ENCODE results near the gene ING5.

GRCh38 chr2:241775223-241776177, 73.7 kb downstream of the ING5 start:
- TF ChIP-seq CTCF (IDR thresholded peaks at IDR 0.05) (no peak), POLR2A (IDR thresholded peaks at IDR 0.05) (no peak)
